HT1080 (cell line): ENCODE measurements around the gene KIF13A. TPM values are rescaled to one million over a fixed set of nuclear protein-coding genes. Genes with fewer than 3 reads are reported as not detected.
"Not testable (repeated sequence)": the region's sequence is repeated elsewhere in the genome, so short reads cannot be mapped to it uniquely, and the experiment has no call there.

Experiments
- DNase-seq: peaks from one replicate; pipeline ENCODE4 v3.0.0-alpha.2; 2015; ENCODE audit warnings: low read depth
- total RNA-seq: library from RNA; depleted of rRNA; stranded (reverse); fragments of >200 nt; shearing (Covaris generic); gene quantifications from 2 replicates; pipeline ENCODE4 v1.2.3, GENCODE V29; 2014

KIF13A gene
- total RNA-seq, 1 experiment from 2014 or later = 26.1 TPM

GRCh38 chr6:17971128-17972073 lies 16.0 kb downstream of the KIF13A start:
- DNase-seq = peak; percentile 91

- DNase-seq = peak; percentile 55
These were observed 18.6 kb downstream of the KIF13A start for GRCh38 chr6:17968876-17969275.

- DNase-seq = peak; percentile 92
These were observed 19.5 kb downstream of the KIF13A start for GRCh38 chr6:17967668-17968518.

- DNase-seq = no peak
These were observed 21.0 kb downstream of the KIF13A start for GRCh38 chr6:17966451-17966850.

GRCh38 chr6:17965397-17965796 lies 22.0 kb downstream of the KIF13A start:
- DNase-seq = no peak

GRCh38 chr6:17964633-17965032 lies 22.8 kb downstream of the KIF13A start:
- no peak for DNase-seq

- DNase-seq = peak; percentile 93
These were observed 24.9 kb downstream of the KIF13A start for GRCh38 chr6:17962436-17963031.

- no peak for DNase-seq
These were observed 28.1 kb downstream of the KIF13A start for GRCh38 chr6:17959302-17959701.

- DNase-seq = no peak
These were observed 29.4 kb downstream of the KIF13A start for GRCh38 chr6:17957904-17958620.

GRCh38 chr6:17957498-17957897 lies 29.9 kb downstream of the KIF13A start:
- DNase-seq = no peak

- no peak for DNase-seq
These were observed 30.3 kb downstream of the KIF13A start for GRCh38 chr6:17957086-17957485.

GRCh38 chr6:17950095-17950494 lies 37.3 kb downstream of the KIF13A start:
- DNase-seq = no peak

GRCh38 chr6:17949168-17949567 lies 38.3 kb downstream of the KIF13A start:
- DNase-seq = no peak

GRCh38 chr6:17948725-17949124 lies 38.7 kb downstream of the KIF13A start:
- DNase-seq = no peak

- not testable (repeated sequence) for DNase-seq
These were observed 39.9 kb downstream of the KIF13A start for GRCh38 chr6:17947574-17947973.

GRCh38 chr6:17945575-17945974 lies 41.9 kb downstream of the KIF13A start:
- DNase-seq = no peak

GRCh38 chr6:17945111-17945510 lies 42.3 kb downstream of the KIF13A start:
- DNase-seq = no peak

GRCh38 chr6:17941318-17941717 lies 46.1 kb downstream of the KIF13A start:
- no peak for DNase-seq

GRCh38 chr6:17940151-17940792 lies 47.2 kb downstream of the KIF13A start:
- DNase-seq = no peak

GRCh38 chr6:17938901-17939300 lies 48.5 kb downstream of the KIF13A start:
- no peak for DNase-seq
